Neural progenitor cell (in vitro differentiated cells): ENCODE measurements around the gene RPL35A. TPM values are rescaled to one million over a fixed set of nuclear protein-coding genes. Genes with fewer than 3 reads are reported as not detected.

Experiments used
- DNase-seq: peaks from one replicate; pipeline ENCODE4 v3.0.0-alpha.2; 2016; ENCODE audit warnings: low spot score
- H2AFZ ChIP-seq: fragments of 200-600 bp; sonication (generic); replicated peaks from 2 replicates; pipeline ENCODE4 v1.6.1; 2016; ENCODE audit warnings: antibody characterized with exemption
- H3F3A ChIP-seq: fragments of 200-600 bp; sonication (generic); 2 replicates; pipeline ENCODE4 v1.6.1; 2016; ENCODE audit warnings: antibody characterized with exemption, low read depth
- H3K27ac ChIP-seq: fragments of 200-600 bp; sonication (generic); 2 replicates; pipeline ENCODE4 v1.5.1; 2016; ENCODE audit warnings: mild to moderate bottlenecking
- H3K27me3 ChIP-seq: fragments of 200-600 bp; sonication (generic); 2 replicates; pipeline ENCODE4 v1.6.1; 2016; ENCODE audit warnings: mild to moderate bottlenecking, moderate library complexity
- H3K36me3 ChIP-seq: fragments of 200-600 bp; sonication (generic); 2 replicates; pipeline ENCODE4 v1.5.1; 2016
- H3K4me1 ChIP-seq: fragments of 200-600 bp; sonication (generic); 2 replicates; pipeline ENCODE4 v1.6.1; 2016; ENCODE audit warnings: mixed run types
- H3K4me2 ChIP-seq: fragments of 200-600 bp; sonication (generic); 2 replicates; pipeline ENCODE4 v1.6.1; 2016
- H3K4me3 ChIP-seq: fragments of 200-600 bp; sonication (generic); 2 replicates; pipeline ENCODE4 v1.5.1; 2016
- H3K79me2 ChIP-seq: fragments of 200-600 bp; sonication (generic); 2 replicates; pipeline ENCODE4 v1.6.1; 2016; ENCODE audit warnings: low read depth
- H3K9ac ChIP-seq: fragments of 200-600 bp; sonication (generic); 2 replicates; pipeline ENCODE4 v1.6.1; 2016
- H3K9me3 ChIP-seq: fragments of 200-600 bp; sonication (generic); 2 replicates; pipeline ENCODE4 v1.5.1; 2016; ENCODE audit warnings: low read depth
- H4K20me1 ChIP-seq: fragments of 200-600 bp; sonication (generic); 2 replicates; pipeline ENCODE4 v1.6.1; 2016; ENCODE audit warnings: low read depth
- H3K27ac Mint-ChIP-seq: 3 replicates; pipeline ENCODE4 v1.8.0; 2021; ENCODE audit warnings: mixed read lengths
- H3K27me3 Mint-ChIP-seq: 2 replicates; pipeline ENCODE4 v1.8.0; 2022; ENCODE audit warnings: low read depth, mild to moderate bottlenecking, inconsistent platforms, moderate library complexity, mixed read lengths; ENCODE audit not compliant: insufficient read depth
- H3K36me3 Mint-ChIP-seq: 3 replicates; pipeline ENCODE4 v1.8.0; 2021; ENCODE audit warnings: mixed read lengths
- H3K4me1 Mint-ChIP-seq: 3 replicates; pipeline ENCODE4 v1.8.0; 2021; ENCODE audit warnings: mixed read lengths
- H3K4me3 Mint-ChIP-seq: 3 replicates; pipeline ENCODE4 v1.8.0; 2021; ENCODE audit warnings: mild to moderate bottlenecking, moderate library complexity, mixed read lengths
- H3K9me3 Mint-ChIP-seq: 3 replicates; pipeline ENCODE4 v1.8.0; 2020; ENCODE audit warnings: mixed read lengths
- CTCF ChIP-seq: fragments of 200-600 bp; sonication (generic); IDR thresholded peaks from 2 replicates; pipeline ENCODE4 v1.5.1; 2017; ENCODE audit warnings: antibody characterized with exemption, mild to moderate bottlenecking
- EZH2 ChIP-seq: fragments of 200-600 bp; sonication (generic); IDR thresholded peaks from 2 replicates; pipeline ENCODE4 v1.6.1; 2017; ENCODE audit warnings: antibody characterized with exemption, mild to moderate bottlenecking, moderate library complexity
- EZH2phosphoT487 ChIP-seq: fragments of 200-600 bp; sonication (generic); IDR thresholded peaks from 2 replicates; pipeline ENCODE4 v1.6.1; 2017; ENCODE audit warnings: antibody characterized with exemption
- total RNA-seq: library from RNA; depleted of rRNA; stranded (reverse); fragments of >200 nt; gene quantifications from 2 replicates; pipeline ENCODE4 v1.2.3, GENCODE V29; 2015; ENCODE audit warnings: low replicate concordance

RPL35A gene
- total RNA-seq, 1 donor from 2014 or later, result 1,573 TPM

DNA sequence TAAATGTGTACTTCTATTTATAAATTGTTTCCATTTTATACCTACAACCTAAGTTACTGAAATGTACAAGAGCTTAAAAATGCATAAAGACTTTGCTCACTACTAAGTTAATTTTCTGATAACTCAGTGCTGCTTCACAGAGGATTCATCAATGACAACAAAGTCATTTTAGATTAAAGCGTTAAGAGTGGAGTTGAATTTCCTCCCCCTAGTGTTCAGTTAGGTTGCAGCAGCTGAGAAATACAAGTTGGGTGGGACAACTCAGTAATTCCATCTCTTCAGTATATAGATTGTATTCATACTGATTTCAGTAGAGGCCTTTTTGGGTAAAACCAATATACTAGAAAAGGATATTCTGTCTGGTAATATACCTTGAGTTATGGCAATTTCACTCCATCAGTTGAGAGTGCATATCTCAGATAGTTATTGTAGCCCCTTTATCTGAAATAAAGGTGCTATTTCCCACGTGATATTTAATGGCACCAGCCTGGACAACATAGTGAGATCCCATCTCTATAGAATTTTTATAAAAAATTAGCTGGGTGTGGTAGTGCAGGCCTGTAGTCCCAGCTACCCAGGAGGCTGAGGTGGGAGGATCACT, 6.9 kb upstream of the RPL35A start:
- H3K4me1 ChIP-seq, result no peaks in the 10 kb centered on the region
- TF ChIP-seq CTCF (peak; percentile 76), EZH2 (no peak)
- no peak overlapping the region for H2AFZ ChIP-seq
- Mint-ChIP-seq H3K36me3 (peaks cover 2% of the 10 kb centered on the region), H3K27me3 (no peaks in the 10 kb centered on the region), H3K4me3 (no peak overlapping the region), H3K4me1 (no peaks in the 10 kb centered on the region), H3K27ac (no peak overlapping the region), H3K9me3 (no peaks in the 10 kb centered on the region)
- no peak overlapping the region for H3K9ac ChIP-seq
- DNase-seq, result peak; percentile 42
- no peaks in the 10 kb centered on the region for H3K9me3 ChIP-seq
- no peaks in the 10 kb centered on the region for H3K36me3 ChIP-seq
- no peak overlapping the region for H3K4me2 ChIP-seq
- H3F3A ChIP-seq, result no peaks in the 10 kb centered on the region
- no peaks in the 10 kb centered on the region for H4K20me1 ChIP-seq
- H3K27ac ChIP-seq, result no peak overlapping the region
- H3K4me3 ChIP-seq, result no peak overlapping the region
- no peaks in the 10 kb centered on the region for H3K79me2 ChIP-seq
- no peaks in the 10 kb centered on the region for H3K27me3 ChIP-seq

DNA sequence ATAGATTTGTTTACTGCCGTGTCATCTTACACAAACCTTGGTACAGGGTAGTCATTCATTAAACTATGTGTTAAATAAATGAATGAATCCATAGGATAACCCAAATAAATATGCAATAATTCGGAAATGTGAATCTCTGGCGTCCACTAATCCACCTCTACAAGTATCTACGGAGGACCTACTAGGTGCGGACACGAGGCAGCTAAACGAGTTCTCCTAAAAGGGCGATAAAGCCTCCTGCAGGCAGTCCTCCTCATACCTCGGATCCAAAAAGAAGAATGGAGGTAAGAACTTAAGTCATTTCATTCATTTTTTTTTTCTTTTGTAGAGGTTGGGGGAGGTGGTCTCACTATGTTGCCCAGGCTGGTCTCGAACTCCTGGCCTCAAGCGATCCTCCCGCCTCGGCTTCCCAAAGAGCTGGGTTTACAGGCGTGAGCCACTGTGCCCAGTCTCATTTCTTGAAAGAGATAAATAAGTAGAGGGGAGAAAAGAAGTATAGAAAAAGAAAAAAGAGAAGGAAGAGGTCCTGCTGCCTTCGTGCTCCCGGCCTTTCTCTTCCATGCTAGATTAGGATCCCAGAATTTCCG, 706 bp upstream of the RPL35A start:
- TF ChIP-seq CTCF (no peak), EZH2phosphoT487 (no peak), EZH2 (no peak)
- Mint-ChIP-seq H3K27ac (peak overlapping the region; percentile 100), H3K36me3 (peaks cover 16% of the 10 kb centered on the region), H3K4me1 (peaks cover 23% of the 10 kb centered on the region), H3K4me3 (peak overlapping the region; percentile 98), H3K27me3 (peaks cover 5% of the 10 kb centered on the region), H3K9me3 (no peaks in the 10 kb centered on the region)
- no peak for DNase-seq
- H3K4me2 ChIP-seq, result peak overlapping the region; percentile 87
- peak overlapping the region; percentile 97 for H2AFZ ChIP-seq
- peak overlapping the region; percentile 89 for H3K4me3 ChIP-seq
- no peak overlapping the region for H3K27ac ChIP-seq
- H3K4me1 ChIP-seq, result peaks cover 18% of the 10 kb centered on the region
- no peaks in the 10 kb centered on the region for H3K9me3 ChIP-seq
- peaks cover 48% of the 10 kb centered on the region for H3F3A ChIP-seq
- peaks cover 26% of the 10 kb centered on the region for H3K36me3 ChIP-seq
- H3K79me2 ChIP-seq, result peaks cover 43% of the 10 kb centered on the region
- H3K9ac ChIP-seq, result peak overlapping the region; percentile 100
- H3K27me3 ChIP-seq, result no peaks in the 10 kb centered on the region
- H4K20me1 ChIP-seq, result peaks cover 39% of the 10 kb centered on the region

DNA sequence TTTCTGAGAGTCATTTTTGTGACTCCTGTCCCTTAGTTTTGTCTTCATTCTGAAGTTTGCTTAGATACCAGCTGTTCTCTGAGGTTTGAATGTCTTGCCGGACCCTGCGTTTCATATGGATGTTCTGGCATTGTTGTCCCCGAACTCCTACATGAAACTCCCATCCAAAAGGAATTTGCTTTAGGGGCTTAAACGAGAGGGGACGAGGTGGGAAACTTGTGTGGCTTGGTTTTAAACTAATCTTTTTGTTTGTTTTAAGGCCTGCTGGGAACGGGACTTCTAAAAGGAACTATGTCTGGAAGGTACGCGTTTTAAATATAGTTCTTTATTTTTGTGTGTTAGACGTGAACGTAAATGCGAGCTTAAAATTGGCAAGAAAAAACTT, 679 bp downstream of the RPL35A start:
- Histone ChIP-seq H3K27ac (peak overlapping the region; percentile 98), H3K36me3 (peaks cover 31% of the 10 kb centered on the region), H3K4me1 (peaks cover 18% of the 10 kb centered on the region), H3F3A (peaks cover 61% of the 10 kb centered on the region), H2AFZ (no peak overlapping the region), H3K79me2 (peaks cover 50% of the 10 kb centered on the region), H3K9me3 (no peaks in the 10 kb centered on the region), H3K27me3 (no peaks in the 10 kb centered on the region), H3K9ac (peak overlapping the region; percentile 100), H3K4me3 (peak overlapping the region; percentile 89), H4K20me1 (peaks cover 53% of the 10 kb centered on the region), H3K4me2 (peak overlapping the region; percentile 87)
- Mint-ChIP-seq H3K27ac (peak overlapping the region; percentile 100), H3K36me3 (peaks cover 22% of the 10 kb centered on the region), H3K9me3 (no peaks in the 10 kb centered on the region), H3K27me3 (peaks cover 7% of the 10 kb centered on the region), H3K4me3 (peak overlapping the region; percentile 98), H3K4me1 (peaks cover 23% of the 10 kb centered on the region)
- TF ChIP-seq CTCF (no peak), EZH2phosphoT487 (no peak), EZH2 (no peak)
- DNase-seq, result peak; percentile 13
